HUES48 (cell line): Measurements from ENCODE around the gene SPEG.

Source experiments
- H3K27ac ChIP-seq: one replicate; pipeline ENCODE4 v1.7.0; 2013; ENCODE audit warnings: low read depth, low read length, inconsistent platforms
- H3K27me3 ChIP-seq: 2 replicates; pipeline ENCODE4 v1.6.1; 2013; ENCODE audit warnings: mild to moderate bottlenecking, low read length; ENCODE audit not compliant: control insufficient read depth, insufficient read depth
- H3K36me3 ChIP-seq: 2 replicates; pipeline ENCODE4 v1.6.1; 2013; ENCODE audit warnings: low read length; ENCODE audit not compliant: control insufficient read depth, insufficient read depth
- H3K4me1 ChIP-seq: 2 replicates; pipeline ENCODE4 v1.6.1; 2013; ENCODE audit warnings: mild to moderate bottlenecking, low read length; ENCODE audit not compliant: control insufficient read depth, insufficient read depth
- H3K4me3 ChIP-seq: 2 replicates; pipeline ENCODE4 v1.5.1; 2013; ENCODE audit warnings: mild to moderate bottlenecking, low read depth, low read length
- H3K9ac ChIP-seq: 2 replicates; pipeline ENCODE4 v1.6.1; 2013; ENCODE audit warnings: mild to moderate bottlenecking, low read depth, low read length, moderate library complexity
- H3K9me3 ChIP-seq: 2 replicates; pipeline ENCODE4 v1.6.1; 2013; ENCODE audit warnings: low read length; ENCODE audit not compliant: control insufficient read depth, insufficient read depth

SPEG gene

DNA sequence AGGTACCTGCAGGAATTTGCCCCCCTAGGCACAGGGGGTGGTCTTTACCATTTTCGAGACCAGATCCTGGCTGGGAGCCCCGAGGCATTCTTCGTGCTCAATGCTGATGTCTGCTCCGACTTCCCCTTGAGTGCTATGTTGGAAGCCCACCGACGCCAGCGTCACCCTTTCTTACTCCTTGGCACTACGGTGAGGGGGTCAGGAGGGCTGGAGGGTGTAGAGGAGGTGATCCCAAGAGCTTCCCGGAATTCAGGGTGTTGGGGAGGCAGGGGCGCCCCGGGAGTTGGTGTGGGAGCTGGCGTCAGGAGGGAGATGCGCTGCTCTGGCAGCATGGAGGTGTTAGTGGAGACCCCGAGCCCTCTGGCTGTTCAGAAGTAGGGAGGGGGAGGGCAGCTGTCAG is 67.2 kb downstream of the SPEG start:
- no peak overlapping the region for H3K4me3 ChIP-seq
- no peaks in the 10 kb centered on the region for H3K9me3 ChIP-seq
- no peak overlapping the region for H3K27ac ChIP-seq
- peaks cover 32% of the 10 kb centered on the region for H3K4me1 ChIP-seq
- H3K36me3 ChIP-seq, result peaks cover 20% of the 10 kb centered on the region
- peaks cover 14% of the 10 kb centered on the region for H3K27me3 ChIP-seq
- H3K9ac ChIP-seq, result no peak overlapping the region

DNA sequence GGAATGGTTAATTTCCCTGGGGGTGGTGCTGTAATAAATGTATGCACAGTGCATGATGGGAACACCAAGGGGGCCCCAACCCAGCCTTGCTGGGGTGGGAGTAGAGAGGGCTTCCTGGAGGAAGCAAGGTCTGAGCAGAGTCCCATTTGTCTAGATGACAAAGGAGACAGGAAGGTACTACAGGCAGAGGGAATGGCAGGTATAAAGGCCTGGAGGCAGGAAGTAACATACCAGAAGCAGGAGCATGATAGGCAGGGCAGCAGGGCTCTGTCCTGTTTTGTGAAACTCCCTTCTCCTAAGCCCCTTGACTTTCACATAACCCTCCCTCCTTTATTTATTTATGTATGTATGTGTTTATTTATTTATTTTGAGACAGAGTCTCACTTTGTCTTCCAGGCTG is 68.0 kb downstream of the SPEG start:
- Histone ChIP-seq H3K36me3 (peaks cover 20% of the 10 kb centered on the region), H3K27me3 (peaks cover 6% of the 10 kb centered on the region), H3K9ac (no peak overlapping the region), H3K9me3 (no peaks in the 10 kb centered on the region), H3K4me3 (no peak overlapping the region), H3K4me1 (peaks cover 32% of the 10 kb centered on the region), H3K27ac (no peak overlapping the region)

DNA sequence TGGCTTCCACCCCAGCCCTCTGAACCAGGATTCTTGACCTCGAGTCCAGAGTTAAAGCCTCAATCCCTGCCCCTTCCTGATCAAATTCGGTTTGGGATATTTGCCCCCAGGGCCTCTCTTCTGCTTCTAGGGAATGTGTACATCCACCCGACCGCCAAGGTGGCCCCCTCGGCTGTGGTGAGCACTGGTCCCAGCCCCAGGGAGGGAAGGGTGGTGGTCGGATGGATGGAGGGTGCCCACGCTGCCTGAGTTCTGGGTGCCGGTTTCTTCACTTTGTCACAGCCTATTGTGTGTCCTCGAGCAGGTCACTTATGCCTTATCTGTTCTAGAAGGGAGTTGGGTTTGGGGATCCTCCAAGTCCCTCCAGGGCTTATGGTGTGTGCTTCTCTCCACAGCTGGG is 70.9 kb downstream of the SPEG start:
- Histone ChIP-seq H3K36me3 (peaks cover 20% of the 10 kb centered on the region), H3K4me1 (peaks cover 34% of the 10 kb centered on the region), H3K4me3 (no peak overlapping the region), H3K9me3 (no peaks in the 10 kb centered on the region), H3K27me3 (0 out of 2 replicates have a peak, but pooled peaks cover 4% of the 10 kb centered on the region), H3K27ac (no peak overlapping the region), H3K9ac (no peak overlapping the region)

DNA sequence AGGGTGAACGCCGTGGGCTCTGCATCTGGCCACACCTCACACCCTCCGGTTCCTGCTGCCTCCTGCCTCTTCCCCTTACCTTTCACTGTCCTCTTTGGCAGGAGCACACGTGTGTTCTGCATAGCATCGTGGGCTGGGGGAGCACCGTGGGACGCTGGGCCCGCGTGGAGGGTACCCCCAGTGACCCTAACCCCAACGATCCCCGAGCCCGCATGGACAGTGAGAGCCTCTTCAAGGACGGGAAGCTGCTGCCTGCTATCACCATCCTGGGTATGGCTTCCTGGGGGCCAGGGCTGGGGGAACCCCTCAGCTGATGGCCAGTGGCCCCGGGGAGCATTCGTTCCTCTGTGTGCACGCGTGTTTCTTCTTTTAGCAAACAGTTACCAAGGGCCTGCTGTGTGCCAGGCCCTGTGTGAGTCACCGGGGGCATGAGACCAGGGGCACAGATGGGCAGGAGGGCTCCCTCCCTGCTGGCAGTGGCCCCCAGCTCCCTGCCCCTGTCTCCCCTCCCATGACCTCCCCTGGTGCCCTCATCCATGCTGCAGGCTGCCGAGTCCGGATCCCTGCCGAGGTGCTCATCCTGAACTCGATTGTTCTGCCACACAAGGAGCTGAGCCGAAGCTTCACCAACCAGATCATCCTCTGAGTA is 71.6 kb downstream of the SPEG start:
- Histone ChIP-seq H3K27me3 (0 out of 2 replicates have a peak, but pooled peaks cover 5% of the 10 kb centered on the region), H3K36me3 (peaks cover 20% of the 10 kb centered on the region), H3K4me1 (peaks cover 35% of the 10 kb centered on the region), H3K27ac (peak overlapping the region; percentile 87), H3K9me3 (no peaks in the 10 kb centered on the region), H3K4me3 (no peak overlapping the region), H3K9ac (no peak overlapping the region)

DNA sequence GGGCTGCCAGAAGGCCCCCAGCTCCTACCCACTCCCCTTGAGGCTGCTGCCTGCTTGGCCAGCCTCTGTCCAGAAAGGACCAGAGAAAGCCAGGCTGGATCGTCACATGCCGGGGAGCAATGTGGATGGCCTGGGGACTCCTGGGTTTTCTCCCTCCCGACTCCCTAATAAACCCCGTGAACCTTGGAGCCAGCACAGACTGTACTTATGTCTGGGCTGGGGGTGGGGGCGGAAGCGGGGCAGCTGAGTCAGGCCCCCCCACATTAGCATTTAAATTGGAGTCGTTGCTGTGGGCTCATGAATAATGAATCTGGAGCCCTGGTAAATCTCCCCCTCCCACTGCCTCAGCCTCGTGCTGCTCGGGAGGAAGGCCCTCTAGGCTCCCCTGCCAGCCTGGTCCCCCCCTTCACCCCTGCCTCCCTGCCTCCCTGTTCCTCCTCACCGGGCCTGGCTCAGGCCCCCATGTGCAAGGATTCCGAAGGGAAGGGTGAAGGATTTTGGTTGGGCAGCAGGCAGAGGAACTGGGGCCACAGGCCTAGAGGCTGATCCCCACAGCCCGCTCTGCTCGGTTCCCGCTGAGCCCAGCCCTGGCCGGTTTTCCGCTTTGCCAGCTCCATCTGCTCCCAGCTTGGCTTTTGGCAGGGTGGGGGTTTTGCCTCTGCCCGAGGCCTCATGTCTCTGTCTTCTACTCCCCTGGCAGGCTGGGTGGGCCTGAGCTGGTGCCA is 72.3 kb downstream of the SPEG start:
- peak overlapping the region; percentile 13; the same call in 1 of the 2 replicates for H3K9ac ChIP-seq
- H3K4me3 ChIP-seq, result peak overlapping the region; percentile 23; the same call in 1 of the 2 replicates
- peak overlapping the region; percentile 87 for H3K27ac ChIP-seq
- H3K9me3 ChIP-seq, result no peaks in the 10 kb centered on the region
- H3K27me3 ChIP-seq, result peaks cover 8% of the 10 kb centered on the region
- H3K36me3 ChIP-seq, result peaks cover 20% of the 10 kb centered on the region
- H3K4me1 ChIP-seq, result peaks cover 39% of the 10 kb centered on the region

DNA sequence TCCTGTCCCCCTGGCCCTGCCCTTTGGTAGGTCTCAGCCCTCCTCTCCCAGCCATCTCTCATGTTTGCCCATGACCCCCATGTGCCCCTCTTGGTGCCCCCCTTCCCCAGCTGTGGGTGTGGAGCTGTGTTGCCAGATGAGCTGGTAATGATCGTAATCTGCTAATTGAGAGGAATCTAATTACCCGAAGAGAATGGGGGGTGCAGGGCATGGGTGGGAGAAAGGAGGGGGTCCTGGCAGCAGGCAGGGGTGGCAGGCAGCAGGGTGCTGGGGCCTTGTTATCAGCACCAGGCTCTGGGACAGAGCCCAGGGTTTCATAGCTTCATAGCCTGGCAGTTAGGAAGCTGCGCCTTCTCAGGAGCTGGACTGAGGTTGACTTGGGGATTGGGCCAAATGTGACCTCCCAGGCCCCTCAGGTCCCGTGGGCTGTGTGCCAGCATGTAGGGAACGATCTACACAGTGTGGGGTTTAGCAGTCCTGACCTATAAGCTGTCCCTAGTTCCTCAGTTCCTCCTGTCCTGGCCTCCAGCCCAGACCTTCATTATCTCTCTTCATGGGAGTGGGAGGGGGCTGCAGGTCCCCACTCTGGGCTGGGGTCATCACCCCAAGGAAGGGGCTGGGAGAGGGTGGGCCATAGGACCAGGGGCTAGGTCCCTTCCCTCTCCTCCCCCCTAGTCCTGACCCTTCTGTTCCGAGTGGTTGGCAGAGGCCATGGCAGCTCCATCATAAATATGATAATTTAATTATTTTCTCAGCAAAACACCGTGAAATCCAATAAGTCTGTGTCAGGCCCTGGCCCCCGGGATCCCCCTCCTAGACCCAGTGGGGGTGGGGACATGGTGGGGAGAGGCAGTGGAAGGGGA is 73.2 kb downstream of the SPEG start:
- no peaks in the 10 kb centered on the region for H3K9me3 ChIP-seq
- peaks cover 17% of the 10 kb centered on the region for H3K27me3 ChIP-seq
- peak overlapping the region; percentile 13; the same call in 1 of the 2 replicates for H3K9ac ChIP-seq
- peak overlapping the region; percentile 23; the same call in 1 of the 2 replicates for H3K4me3 ChIP-seq
- peak overlapping the region; percentile 87 for H3K27ac ChIP-seq
- peaks cover 43% of the 10 kb centered on the region for H3K4me1 ChIP-seq
- H3K36me3 ChIP-seq, result peaks cover 20% of the 10 kb centered on the region

DNA sequence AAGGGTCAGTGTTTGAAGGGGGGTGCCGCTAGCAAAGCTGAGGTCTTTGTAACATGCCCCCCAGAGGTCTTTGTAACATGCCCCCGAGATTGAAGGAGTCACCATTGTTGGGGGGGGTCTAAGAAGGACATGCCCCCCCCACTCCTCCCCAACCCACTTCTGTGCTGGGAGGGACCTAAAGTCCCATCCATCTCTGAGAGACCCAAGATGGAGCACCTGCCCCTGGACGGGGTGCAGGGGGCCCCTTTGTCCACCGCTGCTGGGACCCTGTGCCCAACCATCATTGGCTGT is 73.7 kb downstream of the SPEG start:
- Histone ChIP-seq H3K27me3 (peaks cover 22% of the 10 kb centered on the region), H3K9ac (no peak overlapping the region), H3K27ac (no peak overlapping the region), H3K4me1 (peaks cover 49% of the 10 kb centered on the region), H3K9me3 (no peaks in the 10 kb centered on the region), H3K4me3 (no peak overlapping the region), H3K36me3 (peaks cover 18% of the 10 kb centered on the region)

DNA sequence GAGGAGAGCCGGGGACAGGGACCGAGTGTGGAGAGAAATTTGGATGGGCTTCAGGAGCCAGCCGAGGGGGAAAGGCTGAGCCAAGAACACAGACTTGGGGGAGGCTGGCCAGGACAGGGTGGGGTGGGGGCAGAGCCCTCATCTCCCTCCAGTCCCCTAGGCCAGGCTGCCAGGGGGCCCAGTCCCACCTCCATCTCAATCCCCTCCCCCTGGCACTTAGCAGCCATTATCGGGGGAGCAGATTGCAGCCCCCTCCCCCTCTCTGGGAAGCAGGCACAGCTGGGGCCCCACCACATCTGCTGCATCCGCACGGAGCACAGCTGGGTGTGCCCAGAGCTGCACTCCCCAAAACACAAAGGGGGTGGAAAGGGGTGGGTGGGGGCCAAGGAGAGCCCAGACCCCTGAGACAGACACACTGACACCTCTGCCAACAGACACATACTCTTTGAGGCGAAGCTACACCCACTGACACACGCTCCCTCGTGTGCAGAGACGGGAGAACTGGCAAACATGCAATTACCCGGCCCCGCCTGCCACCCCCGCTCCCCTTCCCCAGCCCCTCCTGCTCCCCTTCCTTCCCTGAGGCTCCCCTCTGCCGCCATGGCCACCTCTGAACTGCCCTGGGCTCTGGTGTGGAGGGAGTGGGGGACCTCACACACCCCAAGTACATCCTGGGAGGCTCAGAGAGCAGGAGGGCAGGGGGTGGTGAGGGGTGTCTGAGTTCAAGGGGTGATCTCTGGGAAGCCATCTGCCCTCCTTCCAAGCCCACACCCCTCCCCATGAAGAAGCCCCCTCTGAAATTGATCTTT is 74.5 kb downstream of the SPEG start:
- Histone ChIP-seq H3K9me3 (no peaks in the 10 kb centered on the region), H3K36me3 (peaks cover 11% of the 10 kb centered on the region), H3K9ac (no peak overlapping the region), H3K27ac (no peak overlapping the region), H3K4me3 (peak overlapping the region; percentile 60), H3K27me3 (peaks cover 30% of the 10 kb centered on the region), H3K4me1 (peaks cover 57% of the 10 kb centered on the region)

DNA sequence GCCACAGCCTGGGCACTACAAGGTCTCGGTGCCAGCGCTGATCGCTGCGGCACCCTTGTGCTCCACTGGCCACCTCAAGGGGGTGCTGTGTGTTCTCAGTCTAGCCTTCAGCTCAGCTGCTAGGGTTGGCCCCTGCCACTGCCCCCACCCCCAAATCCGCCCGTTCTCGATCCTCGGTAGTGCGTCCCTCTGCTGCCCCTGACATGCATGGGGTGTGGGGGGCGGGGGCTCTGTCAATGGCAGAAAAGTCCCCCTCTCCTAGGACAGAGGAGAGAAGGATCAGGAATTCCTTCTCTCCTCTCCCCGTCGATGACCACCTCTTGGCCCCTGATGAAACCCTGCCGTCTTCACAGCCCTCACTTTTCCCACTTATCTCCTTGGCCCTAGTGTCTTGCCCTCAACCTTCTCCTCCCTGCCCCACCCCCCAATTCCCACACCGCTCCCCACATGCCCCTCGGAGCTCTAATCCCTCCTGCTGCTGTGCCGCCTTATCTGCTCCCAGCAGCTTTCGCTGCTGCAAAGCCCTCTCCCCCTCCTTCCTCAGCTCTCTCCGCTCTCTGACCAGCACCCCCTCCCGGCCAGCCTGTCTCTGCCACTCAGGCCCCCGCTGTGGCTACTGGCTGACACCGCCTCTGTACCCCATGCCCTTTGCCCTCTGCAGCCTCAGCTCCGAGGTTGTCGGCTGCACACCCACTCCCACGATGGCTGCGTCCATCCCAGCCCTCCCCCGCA is 75.3 kb downstream of the SPEG start:
- Histone ChIP-seq H3K27ac (no peak overlapping the region), H3K4me1 (peaks cover 57% of the 10 kb centered on the region)

More for the DNA sequence above, 75.3 kb downstream of the SPEG start:
- Histone ChIP-seq H3K36me3 (peaks cover 3% of the 10 kb centered on the region; the same call in 1 of the 2 replicates), H3K9me3 (no peaks in the 10 kb centered on the region), H3K9ac (no peak overlapping the region), H3K4me3 (peak overlapping the region; percentile 60), H3K27me3 (peaks cover 38% of the 10 kb centered on the region)
